ENCODE results near the gene SAT1.

Gene SAT1

DNA sequence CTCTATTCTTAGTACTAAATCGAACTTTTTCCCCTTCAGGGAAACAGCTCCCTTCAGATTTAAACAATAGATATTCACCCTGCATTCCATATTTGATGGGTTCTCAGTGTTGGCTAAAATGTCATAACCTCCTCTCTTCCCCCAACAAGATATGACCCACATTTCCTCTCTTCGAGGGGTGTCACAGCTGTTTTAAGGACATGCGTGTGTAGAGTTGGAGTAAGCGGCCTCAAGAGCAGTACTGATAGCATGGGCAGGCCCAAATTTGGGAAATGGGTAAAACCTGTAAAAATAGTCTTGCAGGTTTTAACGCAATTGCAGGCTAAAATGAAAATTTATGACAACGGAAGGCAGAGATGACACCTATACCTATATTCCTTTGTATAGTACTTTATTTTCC is 28.7 kb downstream of the SAT1 start:
- DNase-seq, result no peak

DNA sequence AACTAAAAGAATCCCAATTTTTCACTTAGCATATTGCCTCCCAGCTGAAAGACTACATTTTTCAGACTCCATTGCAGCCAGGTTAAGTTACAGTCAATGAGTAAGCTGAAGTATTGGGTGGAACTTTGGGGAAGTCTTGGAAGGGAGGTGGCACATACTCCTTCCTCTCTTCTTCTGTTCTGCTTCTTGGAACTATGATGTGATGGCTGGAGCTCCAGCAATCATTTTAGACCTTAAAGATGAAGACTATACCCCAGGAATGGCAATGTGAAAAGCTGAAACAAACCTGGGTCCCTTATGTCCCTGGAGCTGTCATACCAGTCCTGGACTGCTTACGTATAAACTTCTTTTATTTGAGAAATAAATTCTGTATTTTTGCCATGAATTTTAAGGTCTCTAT is 30.8 kb downstream of the SAT1 start:
- DNase-seq, result no peak

DNA sequence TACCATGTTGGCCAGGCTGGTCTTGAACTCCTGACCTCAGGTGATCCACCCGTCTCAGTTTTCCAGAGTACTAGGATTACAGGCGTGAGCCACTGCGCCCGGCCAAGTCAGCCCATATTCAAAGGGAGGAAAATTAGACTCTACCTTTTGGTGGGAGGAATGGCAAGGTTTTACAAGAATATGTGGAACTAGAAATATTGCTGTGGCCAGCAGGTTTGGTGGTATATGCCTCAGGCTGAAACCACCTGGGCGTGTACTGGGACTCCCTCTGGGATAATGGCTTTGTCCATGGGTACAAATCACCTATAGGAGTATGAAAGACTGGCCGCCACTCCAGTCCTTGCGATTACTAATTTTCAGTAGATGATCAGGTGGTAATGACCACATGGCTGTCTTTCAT is 32.4 kb downstream of the SAT1 start:
- DNase-seq, result no peak

DNA sequence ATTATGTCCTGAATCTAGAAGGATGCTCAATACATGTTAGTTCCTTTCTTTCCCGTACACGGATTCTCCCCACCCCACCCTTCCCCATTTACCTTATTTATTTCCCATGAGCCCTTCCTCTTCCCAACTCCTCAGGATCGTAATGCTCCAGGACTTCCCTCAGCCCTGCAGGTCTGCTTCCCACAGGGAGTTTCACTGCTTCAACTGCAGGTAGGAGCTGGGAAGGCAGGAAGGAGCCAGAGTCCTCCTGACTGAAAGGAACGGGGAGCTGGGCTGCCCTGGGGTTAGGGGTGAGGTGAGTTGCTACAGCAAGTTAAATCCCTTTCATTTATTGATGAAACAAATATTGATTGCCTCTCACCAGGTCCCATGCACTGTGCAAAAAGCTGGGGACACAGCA is 33.2 kb downstream of the SAT1 start:
- no peak for DNase-seq

- no peak for DNase-seq
Observed at GRCh38 chrX:23817979-23818336, 35.0 kb downstream of the SAT1 start.

- DNase-seq, result peak; percentile 59
Observed at GRCh38 chrX:23819385-23820234, 36.6 kb downstream of the SAT1 start.

DNA sequence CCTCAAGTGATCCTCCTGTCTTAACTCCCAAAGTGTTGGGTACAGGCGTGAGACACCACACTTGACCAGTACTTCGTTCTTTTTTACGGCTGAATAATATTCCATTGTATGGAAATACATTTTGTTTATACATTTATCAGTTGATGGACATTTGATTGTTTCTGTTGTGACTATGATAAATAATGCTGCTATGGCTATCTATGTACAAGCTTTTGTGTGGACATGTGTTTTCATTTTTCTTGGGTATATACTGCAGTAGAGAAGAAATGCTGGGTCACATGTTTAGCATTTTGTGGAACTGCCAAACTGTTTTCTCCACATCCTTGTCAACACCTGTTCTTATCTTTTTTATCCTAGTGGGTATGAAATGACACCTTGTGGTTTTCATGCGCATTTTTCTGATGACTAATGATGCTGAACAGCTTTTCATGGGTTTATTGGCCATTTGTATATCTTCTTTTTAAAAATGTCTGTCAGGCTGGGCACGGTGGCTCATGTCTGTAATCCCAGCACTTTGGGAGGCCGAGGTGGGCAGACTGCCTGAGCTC is 37.3 kb downstream of the SAT1 start:
- DNase-seq, result peak; percentile 41

GRCh38 chrX:23821847-23822246 is 38.9 kb downstream of the SAT1 start:
- no peak for DNase-seq

GRCh38 chrX:23822397-23822796 is 39.4 kb downstream of the SAT1 start:
- no peak for DNase-seq

- no peak for DNase-seq
Observed at GRCh38 chrX:23822841-23823240, 39.9 kb downstream of the SAT1 start.

DNA sequence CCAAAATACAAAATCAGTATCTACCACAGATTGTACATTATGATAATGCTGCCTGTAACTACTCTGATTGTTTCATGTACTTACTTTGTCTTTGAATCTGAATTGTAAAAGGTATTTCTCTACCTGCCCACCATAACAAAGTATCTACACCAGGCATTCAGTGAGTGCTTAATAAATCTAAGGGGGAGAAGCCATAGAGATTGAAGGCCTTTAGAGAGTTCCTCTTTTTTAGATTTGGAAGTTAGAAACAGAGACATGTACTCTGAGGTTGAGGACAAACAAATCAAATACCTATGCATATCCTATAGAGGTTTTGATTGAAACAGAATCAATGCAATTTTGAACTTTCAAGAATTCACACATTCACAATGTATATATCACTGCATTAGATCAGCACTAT is 42.7 kb downstream of the SAT1 start:
- no peak for DNase-seq

DNA sequence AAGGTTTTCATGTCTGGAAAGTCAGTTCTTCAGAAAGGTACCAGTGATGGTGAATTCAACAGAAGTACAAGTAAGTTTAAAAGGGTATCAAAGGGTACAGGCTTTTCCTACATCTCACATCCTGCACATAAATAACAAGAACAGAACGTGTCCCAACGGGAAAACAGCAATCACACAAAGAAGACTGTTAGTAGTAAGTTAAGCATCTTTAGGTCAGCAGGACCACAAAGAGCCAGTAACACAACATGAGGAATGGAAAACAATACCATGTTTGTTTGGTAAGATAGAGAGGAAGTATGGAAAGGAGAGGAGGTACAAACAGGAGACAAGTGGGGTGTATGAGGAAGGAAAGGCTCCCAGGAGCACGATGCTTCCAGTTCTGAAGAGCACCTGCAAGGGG is 43.2 kb downstream of the SAT1 start:
- no peak for DNase-seq

DNA sequence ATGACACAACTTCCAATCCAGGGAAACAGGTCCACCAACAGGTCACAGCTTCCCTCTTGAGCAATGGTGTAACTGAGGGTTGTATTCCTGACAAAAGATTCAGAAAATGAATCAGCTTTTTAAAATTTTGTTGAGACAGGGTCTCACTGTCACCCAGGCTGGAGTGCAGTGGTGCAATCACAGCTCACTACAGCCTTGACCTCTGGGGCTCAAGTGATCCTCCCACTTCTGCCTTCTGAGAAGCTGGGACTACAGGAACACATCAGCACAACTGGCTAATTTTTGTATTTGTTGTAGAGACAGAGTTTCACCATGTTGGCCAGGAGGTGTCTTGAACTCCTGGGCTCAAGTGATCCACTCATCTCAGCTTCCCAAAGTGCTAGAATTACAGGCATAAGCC is 43.7 kb downstream of the SAT1 start:
- DNase-seq, result no peak

DNA sequence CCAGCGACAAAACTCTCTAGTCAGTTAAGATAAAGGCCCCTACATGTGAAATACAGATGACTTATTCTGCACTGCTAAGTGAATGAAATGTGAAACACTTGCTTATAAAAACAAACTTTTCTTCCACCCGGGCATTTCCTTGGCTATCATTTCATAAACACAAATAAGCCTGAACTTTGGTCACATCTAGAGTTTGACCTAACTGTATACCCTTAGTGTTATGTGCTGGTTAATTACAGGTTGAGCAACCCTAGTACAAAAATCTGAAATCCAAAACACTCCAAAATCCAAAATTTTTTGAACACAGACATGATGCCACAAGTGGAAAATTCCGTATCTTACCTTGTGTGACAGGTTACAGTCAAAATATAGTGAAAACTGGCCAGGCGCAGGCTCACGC is 45.9 kb downstream of the SAT1 start:
- no peak for DNase-seq

DNA sequence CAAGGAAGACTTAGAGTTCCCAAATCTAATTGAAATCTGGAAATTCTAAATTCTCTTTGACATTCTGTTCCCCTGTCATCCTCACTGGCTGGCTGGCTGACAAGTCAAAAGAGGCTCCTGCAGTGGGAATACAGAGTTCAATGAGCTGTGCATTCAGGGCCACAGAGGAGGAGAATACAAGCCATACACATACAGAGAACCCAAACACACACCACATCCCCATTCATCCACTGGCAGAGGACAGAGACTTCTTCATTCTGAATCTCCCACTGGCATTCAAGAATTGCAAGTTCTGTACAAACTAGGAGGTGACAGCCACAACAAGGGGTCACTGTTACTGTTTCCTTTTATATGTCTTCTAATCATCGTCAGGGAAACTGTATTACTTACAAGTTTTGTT is 49.7 kb downstream of the SAT1 start:
- DNase-seq, result no peak
